Hippocampal formation (tissue), 2 donors: Measurements from ENCODE around the gene COPS8.

Source experiments
- DNase-seq, 2 donors: peaks; one replicate each; lab custom pipeline; 2025; lab: John Stamatoyannopoulos, UW

The COPS8 gene

DNA sequence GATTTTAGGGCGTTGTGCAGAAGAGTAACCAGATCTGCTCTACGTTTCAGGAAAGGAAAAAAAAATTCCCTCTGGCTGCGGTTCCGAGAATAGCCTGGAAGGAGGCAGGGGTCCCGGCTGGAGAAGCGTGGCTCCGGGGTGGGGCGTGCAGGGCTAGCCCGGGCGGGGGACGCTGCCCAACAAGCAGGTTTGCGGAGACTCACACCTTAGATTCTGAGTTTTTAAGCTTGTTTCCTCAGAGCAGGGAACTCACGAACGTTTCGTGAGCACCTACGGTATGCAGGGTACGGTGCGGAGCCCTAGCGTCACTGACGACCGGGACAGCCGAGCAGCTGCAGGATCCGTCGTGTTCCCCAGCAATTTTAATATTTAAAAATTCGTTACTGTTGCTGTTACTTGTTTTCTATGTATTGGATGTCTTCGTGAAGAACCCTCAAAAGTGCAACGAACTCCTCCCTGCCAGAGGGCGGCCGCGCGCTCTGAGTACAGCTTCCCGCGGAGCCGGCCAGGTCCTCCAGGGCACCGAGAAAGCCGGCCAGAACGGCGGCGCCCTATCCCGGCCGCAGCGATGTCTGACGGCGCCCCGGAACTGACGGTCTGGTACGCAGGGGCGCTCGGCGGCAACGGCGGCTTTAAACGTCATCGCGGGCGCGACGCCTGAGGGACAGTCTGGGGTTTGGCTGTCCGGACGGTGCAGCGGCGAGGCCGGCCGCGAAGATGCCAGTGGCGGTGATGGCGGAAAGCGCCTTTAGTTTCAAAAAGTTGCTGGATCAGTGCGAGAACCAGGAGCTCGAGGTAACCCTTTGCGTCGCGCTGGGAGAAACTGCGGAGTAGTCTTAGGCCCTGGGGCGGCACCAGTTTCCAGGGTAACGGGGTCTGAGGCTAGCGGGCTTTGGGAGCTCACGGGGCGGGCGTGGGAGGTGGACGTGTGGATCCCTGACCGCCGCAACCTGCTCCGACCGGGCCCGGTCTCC, at the start of gene COPS8:
Gene COPS8 (plus strand): TSS at position 642 of the 974 bp plus-strand sequence. CDS start 76 bp downstream, at position 718.
- DNase-seq = peak; percentile 92 to 94

DNA sequence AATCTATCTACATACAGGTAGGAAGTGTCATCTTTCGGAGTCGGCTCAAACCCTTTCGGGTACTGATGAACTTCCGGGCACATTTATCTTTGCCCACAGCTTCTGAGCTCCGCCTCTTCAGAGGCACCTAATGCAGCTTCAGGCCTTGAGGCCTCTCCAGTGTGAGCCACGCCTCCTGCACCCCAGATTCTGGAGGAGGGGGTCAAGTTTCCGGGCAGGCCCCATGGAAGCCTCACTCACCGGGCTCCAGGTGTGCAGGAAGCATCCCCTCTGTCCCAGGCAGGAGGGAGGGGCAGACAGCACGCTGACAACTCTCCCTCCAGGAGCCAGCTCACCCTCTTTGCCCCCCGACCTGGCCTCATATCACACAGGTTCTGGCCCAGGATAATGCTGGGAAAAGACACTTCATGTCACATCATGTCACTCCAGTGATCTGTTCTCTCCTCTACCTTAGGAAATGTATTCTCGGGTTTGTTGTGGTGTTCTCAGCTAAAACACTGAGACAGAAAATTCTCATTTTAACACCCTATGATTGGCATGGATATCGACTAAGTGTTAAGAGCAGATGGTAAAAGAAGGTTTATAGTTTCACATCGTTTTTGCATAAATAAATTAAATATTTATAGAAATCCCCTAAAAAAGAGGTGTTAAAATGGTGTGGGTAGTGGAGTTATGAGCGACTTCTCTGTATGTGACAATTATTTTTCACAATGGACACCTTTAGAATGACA, 46.2 kb upstream of the COPS8 start:
- no peak for DNase-seq

DNA sequence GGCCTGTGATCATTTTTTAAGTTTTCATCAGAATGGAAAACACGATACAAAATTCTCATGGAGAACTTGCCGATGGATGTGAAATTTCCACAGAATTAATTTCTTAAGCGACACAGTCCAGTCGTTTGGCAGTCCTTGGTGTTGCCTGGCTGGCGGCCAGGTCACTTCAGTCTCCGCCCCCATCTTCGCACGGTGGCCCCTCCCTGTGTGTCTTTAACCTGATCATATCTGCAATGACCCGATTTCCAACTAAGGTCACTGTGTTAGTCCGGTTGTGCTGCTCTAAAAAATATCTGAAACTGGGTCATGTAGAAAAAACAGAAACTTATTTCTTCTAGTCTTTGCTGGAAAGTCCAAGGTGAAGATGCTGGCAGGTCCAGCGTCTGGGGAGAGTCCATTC, 44.5 kb upstream of the COPS8 start:
- DNase-seq = no peak

- no peak for DNase-seq
Observed at GRCh38 chr2:237042101-237042500, 43.6 kb upstream of the COPS8 start.

- DNase-seq = no peak
Observed at GRCh38 chr2:237043866-237044265, 41.8 kb upstream of the COPS8 start.

GRCh38 chr2:237044281-237044680, 41.4 kb upstream of the COPS8 start:
- no peak for DNase-seq

GRCh38 chr2:237045449-237045848, 40.2 kb upstream of the COPS8 start:
- DNase-seq = no peak

DNA sequence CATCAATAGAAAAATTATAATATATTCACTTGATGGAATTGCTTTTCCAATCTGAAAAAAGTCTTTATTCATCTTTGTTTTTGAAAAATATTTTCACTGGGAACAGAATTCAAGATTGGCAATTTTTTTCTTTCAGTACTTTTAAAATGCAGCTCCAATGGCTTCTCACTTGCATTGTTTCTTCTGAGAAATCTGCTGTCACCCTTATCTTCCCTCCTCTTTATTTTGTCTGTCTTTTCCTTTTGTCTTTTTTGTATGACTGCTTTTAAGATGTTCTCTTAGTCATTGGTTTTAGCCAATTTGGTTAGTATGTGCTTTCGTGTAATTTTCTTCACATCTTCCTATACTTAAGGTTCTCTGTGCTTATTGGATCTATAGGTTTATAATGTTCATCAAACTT, 37.1 kb upstream of the COPS8 start:
- no peak for DNase-seq

DNA sequence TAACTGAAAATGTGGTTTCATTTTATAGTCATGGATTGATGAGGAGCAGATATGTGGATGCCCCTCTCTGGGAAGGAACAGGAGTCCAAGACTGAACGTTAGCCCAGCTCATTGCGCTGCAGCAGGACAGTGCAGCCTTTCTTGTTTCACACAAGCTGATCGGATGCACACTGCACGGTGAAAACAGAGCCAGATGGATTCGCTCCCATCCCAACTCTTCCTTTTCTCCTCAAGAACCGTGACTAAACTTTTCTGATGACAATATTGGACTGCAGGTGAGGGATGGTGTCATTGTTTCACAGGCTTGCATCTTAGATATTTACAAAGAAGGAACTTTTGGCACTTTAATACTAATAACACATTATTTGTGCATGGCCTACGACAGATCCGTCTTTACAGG, 33.8 kb upstream of the COPS8 start:
- DNase-seq = no peak

GRCh38 chr2:237053066-237053465, 32.6 kb upstream of the COPS8 start:
- no peak for DNase-seq

- DNase-seq = no peak
Observed at GRCh38 chr2:237055386-237056100, 30.1 kb upstream of the COPS8 start.

DNA sequence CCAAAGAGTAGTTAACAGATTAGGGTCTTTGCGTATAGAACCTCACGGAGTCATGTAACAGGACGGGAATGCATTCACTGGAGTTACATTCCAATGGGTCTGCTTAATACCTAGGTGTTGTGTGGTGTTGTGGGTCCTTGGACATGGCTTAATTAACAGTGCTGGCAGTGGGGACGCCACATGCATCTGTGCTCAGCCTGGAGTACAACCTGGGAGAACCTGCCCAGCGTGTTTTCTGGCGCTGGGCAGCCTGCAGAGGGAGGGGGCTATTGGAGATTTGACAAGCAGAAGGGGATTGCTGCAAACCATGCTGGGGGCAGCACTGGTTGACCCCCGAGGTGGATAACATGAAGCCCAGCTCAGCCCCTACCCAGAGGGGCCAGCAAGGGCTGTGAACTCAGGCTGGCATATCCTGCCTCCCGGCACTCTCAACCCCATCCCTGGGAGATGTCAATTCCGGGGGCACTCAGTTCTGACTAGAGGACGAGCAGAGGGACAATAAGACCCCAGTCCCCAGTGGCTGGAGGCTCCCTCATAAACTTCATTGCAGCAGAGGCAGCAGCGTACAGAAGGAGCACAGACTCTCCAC, 29.3 kb upstream of the COPS8 start:
- DNase-seq = no peak

DNA sequence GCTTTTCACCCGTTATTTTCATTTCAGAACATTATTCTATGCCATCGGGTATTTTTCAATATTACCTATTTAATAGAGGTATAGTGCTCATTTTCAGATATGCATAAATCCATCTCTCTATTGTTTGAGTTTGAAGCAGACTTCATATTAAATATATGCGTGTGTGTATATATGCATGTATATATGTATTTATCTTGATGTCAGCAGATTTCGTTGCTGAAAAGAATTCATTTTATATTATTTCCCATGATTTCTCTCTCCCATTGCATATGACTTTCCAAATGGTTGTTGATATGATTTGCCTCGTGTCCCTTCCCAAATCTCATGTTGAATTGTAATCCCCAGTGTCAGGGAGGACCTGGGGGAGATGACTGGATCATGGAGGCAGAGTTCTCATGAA, 28.6 kb upstream of the COPS8 start:
- DNase-seq = no peak

DNA sequence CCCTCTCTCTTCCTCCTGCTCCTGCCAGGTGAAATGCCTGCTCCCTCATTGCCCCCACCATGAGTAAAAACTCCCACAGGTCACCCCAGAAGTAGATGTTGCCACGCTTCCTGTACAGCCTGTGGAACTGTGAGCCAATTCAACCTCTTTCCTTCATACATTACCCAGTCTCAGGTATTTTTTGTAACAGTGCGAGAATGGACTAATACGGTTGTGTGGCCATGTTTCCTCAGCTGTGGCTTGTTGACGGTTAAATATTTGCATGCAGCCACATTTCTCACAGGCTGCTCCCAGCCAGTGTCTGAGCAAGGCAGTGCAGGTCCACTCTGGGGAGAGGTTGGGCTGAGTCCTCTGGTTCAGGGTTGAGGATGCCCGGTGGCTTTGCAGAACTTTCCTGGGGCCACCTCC, 27.8 kb upstream of the COPS8 start:
- DNase-seq = no peak

- no peak for DNase-seq
Observed at GRCh38 chr2:237058423-237058822, 27.3 kb upstream of the COPS8 start.

- no peak for DNase-seq
Observed at GRCh38 chr2:237059155-237059875, 26.4 kb upstream of the COPS8 start.

DNA sequence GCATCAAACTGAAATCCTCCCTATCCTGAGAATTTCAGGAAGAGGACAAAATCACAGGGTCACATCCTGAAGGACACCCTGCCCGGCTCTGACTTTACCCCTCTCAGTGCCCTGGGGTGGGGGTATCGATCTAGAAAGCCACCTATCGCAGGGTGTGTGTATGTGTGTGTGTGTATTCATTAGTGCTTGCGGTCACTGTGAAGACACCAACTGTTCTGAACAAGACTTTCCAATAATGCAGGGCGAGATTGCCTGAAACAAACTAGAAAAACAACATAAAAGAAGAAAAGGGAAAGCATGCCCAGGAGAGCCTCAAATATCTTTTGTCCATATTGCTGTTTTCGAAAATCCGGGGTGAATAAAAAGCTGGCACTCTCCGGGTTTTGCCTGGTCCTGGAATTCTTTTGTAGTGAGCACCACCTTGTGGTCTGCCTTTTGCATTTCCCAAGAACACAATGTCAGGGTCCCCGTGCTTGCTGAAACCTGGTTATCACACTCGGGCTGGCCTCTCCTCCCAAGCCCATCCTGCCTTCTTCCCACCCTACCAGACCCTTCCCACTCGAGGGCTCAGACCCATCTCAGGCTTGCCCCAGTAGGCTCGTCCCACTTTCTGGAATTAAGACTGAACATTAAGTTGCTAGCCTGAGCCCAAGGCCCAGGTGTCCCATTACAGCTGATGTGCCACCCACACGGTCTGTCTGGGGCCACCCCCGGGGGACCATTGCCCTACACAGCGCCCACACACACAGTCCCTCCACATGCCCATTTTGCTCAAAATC, 25.0 kb upstream of the COPS8 start:
- peak; percentile 36 to 65 for DNase-seq

GRCh38 chr2:237061356-237061755, 24.3 kb upstream of the COPS8 start:
- no peak for DNase-seq

GRCh38 chr2:237062585-237062984, 23.1 kb upstream of the COPS8 start:
- DNase-seq = no peak
